ENCODE results near the gene NFATC2. TPM values are rescaled to one million over a fixed set of nuclear protein-coding genes. Genes with fewer than 3 reads are reported as not detected.

NFATC2 gene
- total and polyA plus RNA-seq, 8 donors = 1.5 to 8.3 (median 4.3) TPM

DNA sequence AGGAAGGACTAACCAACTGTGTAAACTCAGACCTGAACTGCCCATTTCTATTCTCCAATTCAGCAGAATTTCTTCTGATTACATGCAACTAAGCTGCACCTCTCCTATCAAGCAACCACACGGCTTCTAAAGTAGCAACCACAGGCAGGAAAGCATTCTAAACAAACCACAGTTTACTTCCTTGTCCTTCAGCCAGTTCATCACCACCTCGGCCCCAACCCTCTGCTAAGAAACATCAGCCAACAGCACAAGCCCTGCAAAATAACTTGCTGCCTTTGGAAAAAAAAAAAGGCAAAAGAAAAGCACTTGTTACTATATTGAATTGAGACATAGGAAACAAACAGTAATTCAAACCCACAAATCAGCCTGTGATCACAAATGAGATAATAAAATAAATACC lies 140.3 kb downstream of the NFATC2 start:
- no peak overlapping the region for H3K4me3 ChIP-seq
- H3K36me3 ChIP-seq = no peaks in the 10 kb centered on the region
- no peak for DNase-seq
- ATAC-seq = peak in 3 of 4 donors; percentile 49 to 63 (median 56)
- no peaks in the 10 kb centered on the region for H3K4me1 ChIP-seq
- no peaks in the 10 kb centered on the region for H3K27me3 ChIP-seq
- no peaks in the 10 kb centered on the region for H3K9me3 ChIP-seq
- H3K27ac ChIP-seq = no peak overlapping the region
- intact Hi-C loops (cut with DNase I) = no loop called here
- FAIRE-seq = no peak
- WGBS, 2 donors = 30% methylated on average over 2 of the region's 2 CpGs
- TF ChIP-seq CTCF (IDR thresholded peaks at IDR 0.05) = no peak

DNA sequence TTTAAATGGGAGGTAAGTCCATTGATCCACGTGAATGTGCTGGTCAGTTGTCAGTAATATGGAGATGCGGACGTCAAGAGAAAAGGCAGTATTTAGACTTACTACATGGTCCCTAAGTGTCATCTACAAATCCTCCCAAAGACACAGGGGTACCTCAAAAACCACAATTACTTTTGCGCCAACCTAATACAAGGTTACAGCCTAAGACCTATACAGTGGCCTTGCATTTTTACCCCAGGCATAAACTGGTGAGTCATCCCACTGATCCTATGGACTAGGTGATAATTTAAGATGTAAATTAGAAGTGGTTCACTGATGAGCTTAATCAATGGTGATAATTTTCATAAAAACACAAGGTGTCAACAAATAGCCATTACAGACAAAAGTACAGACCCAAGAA lies 141.0 kb downstream of the NFATC2 start:
- no peak for ATAC-seq
- Histone ChIP-seq H3K4me3 (no peak overlapping the region), H3K4me1 (no peaks in the 10 kb centered on the region), H3K27ac (no peak overlapping the region), H3K36me3 (no peaks in the 10 kb centered on the region), H3K9me3 (no peaks in the 10 kb centered on the region), H3K27me3 (no peaks in the 10 kb centered on the region)
- no peak for DNase-seq
- WGBS, 2 donors = 97 to 98% methylated on average over 4 of the region's 4 CpGs
- no peak for FAIRE-seq
- TF ChIP-seq CTCF (IDR thresholded peaks at IDR 0.05) = no peak
- intact Hi-C loops (cut with DNase I) = no loop called here

DNA sequence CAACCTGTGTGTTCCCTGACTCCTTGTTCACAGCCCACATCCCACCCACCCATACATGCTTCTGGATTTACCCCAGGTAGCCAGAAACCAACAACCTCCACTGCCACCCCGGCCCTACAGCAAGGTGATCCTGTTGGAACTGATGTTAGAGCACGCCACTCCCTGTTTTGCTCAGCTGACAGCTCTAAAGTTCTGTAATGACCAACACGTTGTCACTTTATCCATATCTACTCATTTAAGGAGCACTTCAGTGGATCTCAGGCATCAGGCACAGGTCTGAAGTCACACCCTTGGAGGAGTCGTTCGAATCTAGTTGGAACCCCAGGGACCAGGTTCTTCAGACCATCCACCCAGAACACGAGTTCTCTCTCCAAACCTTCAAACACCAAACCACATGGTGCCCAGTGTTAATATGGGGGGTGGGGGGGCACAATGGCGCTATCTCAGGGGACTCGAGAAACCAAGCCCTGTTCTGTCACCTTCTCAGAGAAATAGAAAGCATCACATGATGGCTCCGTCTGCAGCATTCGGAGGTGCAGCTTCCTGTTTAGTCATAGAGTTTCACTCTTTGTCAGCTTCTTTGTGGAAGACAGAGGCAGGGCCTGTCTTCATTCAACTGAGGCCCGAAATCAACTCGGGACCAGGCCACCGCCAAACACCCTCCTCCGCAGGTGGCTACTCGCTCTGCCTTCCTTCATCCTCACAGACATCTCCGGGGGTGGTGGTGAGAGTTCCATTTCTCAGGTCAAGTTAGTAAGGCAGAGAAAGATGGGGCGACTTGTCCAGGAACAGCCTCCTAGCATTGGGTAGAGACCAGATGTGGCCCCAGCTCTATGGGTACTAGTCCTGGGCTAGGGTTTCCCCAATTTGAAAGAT lies 142.2 kb downstream of the NFATC2 start:
- no peak for TF ChIP-seq CTCF (IDR thresholded peaks at IDR 0.05)
- no peak overlapping the region for H3K27ac ChIP-seq
- WGBS, 2 donors = 94 to 95% methylated on average over 17 of the region's 17 CpGs
- H3K4me1 ChIP-seq = no peaks in the 10 kb centered on the region
- no peak for FAIRE-seq
- H3K36me3 ChIP-seq = no peaks in the 10 kb centered on the region
- no peaks in the 10 kb centered on the region for H3K9me3 ChIP-seq
- DNase-seq = no peak
- no peak overlapping the region for H3K4me3 ChIP-seq
- no peaks in the 10 kb centered on the region for H3K27me3 ChIP-seq
- peak in 1 of 4 donors; percentile 48 for ATAC-seq
- intact Hi-C loops (cut with DNase I) = no loop called here

- FAIRE-seq = no peak
- H3K27ac ChIP-seq = no peak overlapping the region
Measured at GRCh38 chr20:51399006-51399890, 143.3 kb downstream of the NFATC2 start.

More at GRCh38 chr20:51399006-51399890, 143.3 kb downstream of the NFATC2 start:
- Histone ChIP-seq H3K27me3 (no peaks in the 10 kb centered on the region), H3K9me3 (no peaks in the 10 kb centered on the region), H3K4me3 (no peak overlapping the region), H3K4me1 (no peaks in the 10 kb centered on the region), H3K36me3 (no peaks in the 10 kb centered on the region)
- 81 to 83% methylated on average over 6 of the region's 6 CpGs for WGBS, 2 donors
- ATAC-seq (no peak), DNase-seq (no peak)
- intact Hi-C loops (cut with DNase I) = no loop called here
- TF ChIP-seq CTCF (IDR thresholded peaks at IDR 0.05) = no peak

Measured in pancreas (tissue), 10 donors.